Tibial artery (tissue), 4 donors: ENCODE data around the gene KIF26B.

Source experiments
- DNase-seq, 2 donors: peaks; one replicate each; pipeline ENCODE4 v3.0.0-alpha.2; 2019
- H3K27ac ChIP-seq, 2 donors: fragments of 200-600 bp; sonication (generic) in 1 of 2; 1 replicate in 1 of 2; 2 replicates in 1 of 2; pipeline ENCODE4 v1.5.1; 2018 to 2019; ENCODE audit warnings: mild to moderate bottlenecking in 1 of 2
- H3K27me3 ChIP-seq, 2 donors: fragments of 200-600 bp; sonication (generic) in 1 of 2; one replicate each; pipeline versions ENCODE4 v1.5.1 to v1.6.0; 2016 to 2019
- H3K36me3 ChIP-seq, 3 donors: fragments of 200-600 bp; sonication (generic) in 2 of 3; one replicate each; pipeline ENCODE4 v1.5.1; 2016 to 2019; ENCODE audit warnings: mild to moderate bottlenecking in 2 of 3
- H3K4me1 ChIP-seq, 4 donors: fragments of 200-600 bp; sonication (generic) in 2 of 4; 1 replicate in 3 of 4; 2 replicates in 1 of 4; pipeline ENCODE4 v1.5.1; 2016 to 2019
- H3K4me3 ChIP-seq, 2 donors: fragments of 200-600 bp; sonication (generic) in 1 of 2; 1 replicate in 1 of 2; 2 replicates in 1 of 2; pipeline ENCODE4 v1.5.1; 2018 to 2019; ENCODE audit warnings: mild to moderate bottlenecking in 2 of 2
- H3K9me3 ChIP-seq, 3 donors: fragments of 200-600 bp; sonication (generic) in 1 of 3; one replicate each; pipeline ENCODE4 v1.5.1; 2016 to 2019
- CTCF ChIP-seq, 2 experiments: fragments of 200-600 bp in 1 of 2; fragments of 450-650 bp in 1 of 2; IDR thresholded peaks; one replicate each; pipeline ENCODE4 v1.5.1; 2017 to 2019; ENCODE audit warnings: antibody characterized with exemption in 2 of 2, mild to moderate bottlenecking in 1 of 2, moderate library complexity in 1 of 2
- intact Hi-C: fragments of 100-400 bp; cut with DNase I; formaldehyde crosslinking; loops from one replicate; pipeline ENCODE4 v1.15.0; 2023; ENCODE audit warnings: low total_unique reads

The KIF26B gene

GRCh38 chr1:245454051-245454450 is 299.3 kb downstream of the KIF26B start:
- DNase-seq = no peak
- Histone ChIP-seq H3K27me3 (no peaks in the 10 kb centered on the region), H3K4me3 (no peak overlapping the region), H3K4me1 (no peaks in the 10 kb centered on the region), H3K36me3 (no peaks in the 10 kb centered on the region), H3K27ac (no peak overlapping the region), H3K9me3 (no peaks in the 10 kb centered on the region)
- TF ChIP-seq CTCF (IDR thresholded peaks at IDR 0.05) = no peak
- intact Hi-C loops = no loop called here

- no peak for TF ChIP-seq CTCF (IDR thresholded peaks at IDR 0.05)
- Histone ChIP-seq H3K9me3 (no peaks in the 10 kb centered on the region), H3K36me3 (no peaks in the 10 kb centered on the region), H3K4me1 (no peaks in the 10 kb centered on the region), H3K4me3 (no peak overlapping the region), H3K27me3 (no peaks in the 10 kb centered on the region), H3K27ac (no peak overlapping the region)
- intact Hi-C loops = no loop called here
- no peak for DNase-seq
These were observed 302.8 kb downstream of the KIF26B start for GRCh38 chr1:245457562-245457961.

- no peak overlapping the region for H3K27ac ChIP-seq
- no peak overlapping the region for H3K4me3 ChIP-seq
- no peaks in the 10 kb centered on the region for H3K27me3 ChIP-seq
- H3K36me3 ChIP-seq = no peaks in the 10 kb centered on the region
- intact Hi-C loops = no loop called here
- TF ChIP-seq CTCF (IDR thresholded peaks at IDR 0.05) = no peak
- no peaks in the 10 kb centered on the region for H3K4me1 ChIP-seq
- no peaks in the 10 kb centered on the region for H3K9me3 ChIP-seq
- no peak for DNase-seq
These were observed 303.4 kb downstream of the KIF26B start for GRCh38 chr1:245458234-245458633.

GRCh38 chr1:245458761-245459174 is 304.0 kb downstream of the KIF26B start:
- no peaks in the 10 kb centered on the region for H3K36me3 ChIP-seq
- intact Hi-C loops = no loop called here
- no peaks in the 10 kb centered on the region for H3K9me3 ChIP-seq
- DNase-seq = no peak
- no peaks in the 10 kb centered on the region for H3K4me1 ChIP-seq
- no peak overlapping the region for H3K4me3 ChIP-seq
- H3K27ac ChIP-seq = no peak overlapping the region
- no peak for TF ChIP-seq CTCF (IDR thresholded peaks at IDR 0.05)
- no peaks in the 10 kb centered on the region for H3K27me3 ChIP-seq

- no peak for TF ChIP-seq CTCF (IDR thresholded peaks at IDR 0.05)
- Histone ChIP-seq H3K27ac (no peak overlapping the region), H3K4me3 (no peak overlapping the region), H3K4me1 (no peaks in the 10 kb centered on the region), H3K36me3 (no peaks in the 10 kb centered on the region), H3K27me3 (no peaks in the 10 kb centered on the region), H3K9me3 (no peaks in the 10 kb centered on the region)
- intact Hi-C loops = no loop called here
- DNase-seq = no peak
These were observed 304.8 kb downstream of the KIF26B start for GRCh38 chr1:245459621-245460020.

- TF ChIP-seq CTCF (IDR thresholded peaks at IDR 0.05) = no peak
- DNase-seq = no peak
- no peaks in the 10 kb centered on the region for H3K27me3 ChIP-seq
- no peaks in the 10 kb centered on the region for H3K4me1 ChIP-seq
- H3K27ac ChIP-seq = no peak overlapping the region
- H3K36me3 ChIP-seq = no peaks in the 10 kb centered on the region
- H3K4me3 ChIP-seq = no peak overlapping the region
- no peaks in the 10 kb centered on the region for H3K9me3 ChIP-seq
- intact Hi-C loops = no loop called here
These were observed 306.9 kb downstream of the KIF26B start for GRCh38 chr1:245461681-245462080.
